HepG2 (cell line): Measurements from ENCODE around the gene SLC27A3. TPM values are rescaled to one million over a fixed set of nuclear protein-coding genes. Genes with fewer than 3 reads are reported as not detected.

Experiments
- CREM ChIP-seq, 2 experiments: sonication (generic) in 1 of 2; formaldehyde crosslinking in 1 of 2; IDR thresholded peaks; 2 replicates each; pipeline versions ENCODE4 v1.4.0 to v1.6.1; 2016 to 2020; ENCODE audit warnings: antibody characterized with exemption in 1 of 2, mild to moderate bottlenecking in 1 of 2, missing genetic modification reagents in 1 of 2
- FUBP1 ChIP-seq: sonication (generic); formaldehyde crosslinking; IDR thresholded peaks from 2 replicates; pipeline ENCODE4 v1.5.1; 2020; ENCODE audit warnings: missing genetic modification reagents, mild to moderate bottlenecking, borderline replicate concordance
- GFI1 ChIP-seq: sonication (generic); formaldehyde crosslinking; IDR thresholded peaks from 2 replicates; pipeline ENCODE4 v1.5.0; 2020; ENCODE audit warnings: missing genetic modification reagents, mild to moderate bottlenecking, borderline replicate concordance
- HNRNPK ChIP-seq: fragments of 200-400 bp; formaldehyde crosslinking; IDR thresholded peaks from 2 replicates; pipeline ENCODE4 v1.6.1; 2018; ENCODE audit warnings: low read length, low read depth, moderate library complexity, mild to moderate bottlenecking; ENCODE audit not compliant: poor library complexity, severe bottlenecking
- NFE2 ChIP-seq: sonication (generic); formaldehyde crosslinking; IDR thresholded peaks from 2 replicates; pipeline ENCODE4 v1.4.0; 2020; ENCODE audit warnings: missing genetic modification reagents
- RBFOX2 ChIP-seq: fragments of 200-400 bp; formaldehyde crosslinking; IDR thresholded peaks from 2 replicates; pipeline ENCODE4 v1.6.1; 2017; ENCODE audit warnings: low read depth, mild to moderate bottlenecking, low read length
- RFX5 ChIP-seq: IDR thresholded peaks from 2 replicates; pipeline ENCODE4 v1.6.1; 2011; ENCODE audit warnings: low read depth, low read length, improper control_type of control experiment
- RXRA ChIP-seq: sonication (generic); formaldehyde crosslinking; IDR thresholded peaks from 2 replicates; pipeline ENCODE4 v1.5.1; 2020; ENCODE audit warnings: missing genetic modification reagents
- SMAD1 ChIP-seq: sonication (generic); formaldehyde crosslinking; IDR thresholded peaks from 2 replicates; pipeline ENCODE4 v1.4.0; 2020; ENCODE audit warnings: missing genetic modification reagents, low read depth, mild to moderate bottlenecking, borderline replicate concordance
- SRF ChIP-seq: IDR thresholded peaks from 2 replicates; pipeline ENCODE4 v1.6.1; 2011; ENCODE audit warnings: mild to moderate bottlenecking, low read depth, low read length, moderate library complexity
- TAF15 ChIP-seq: fragments of 200-400 bp; formaldehyde crosslinking; IDR thresholded peaks from one replicate; pipeline ENCODE4 v1.6.1; 2018; ENCODE audit warnings: mild to moderate bottlenecking, low read depth, low read length; ENCODE audit not compliant: poor library complexity, severe bottlenecking
- ZFX ChIP-seq: sonication (generic); formaldehyde crosslinking; IDR thresholded peaks from 2 replicates; pipeline ENCODE4 v1.4.0; 2020; ENCODE audit warnings: mild to moderate bottlenecking, low read depth, missing genetic modification reagents, moderate library complexity
- ZNF552 ChIP-seq: sonication (generic); formaldehyde crosslinking; IDR thresholded peaks from 2 replicates; pipeline ENCODE4 v1.9.0; 2022; ENCODE audit warnings: missing genetic modification reagents, mild to moderate bottlenecking, borderline replicate concordance
- ZNF572 ChIP-seq: sonication (generic); formaldehyde crosslinking; IDR thresholded peaks from 2 replicates; pipeline ENCODE4 v1.5.1; 2020; ENCODE audit warnings: mild to moderate bottlenecking, missing genetic modification reagents
- polyA plus RNA-seq, 8 experiments: library from polyadenylated mRNA; depleted of rRNA in 3 of 8; stranded (reverse) in 7 of 8; unstranded in 1 of 8; fragments of >200 nt; fragmentation: Illumina TruSeq in 4 of 8; extraction: Trizol in 4 of 8; gene quantifications; 2 replicates each; pipeline versions ENCODE4 v1.2.1 to v1.2.3, GENCODE V29; 2011 to 2016; ENCODE audit warnings: low read depth in 4 of 8, missing spikeins in 1 of 8, mixed read lengths in 1 of 8; ENCODE audit not compliant: insufficient read depth in 1 of 8
- total RNA-seq, 5 experiments: library from RNA; depleted of rRNA; stranded (reverse); fragments of >200 nt; fragmentation: Illumina TruSeq; extraction: Trizol; gene quantifications; 2 replicates each; pipeline ENCODE4 v1.2.3, GENCODE V29; 2016; ENCODE audit warnings: low read depth in 1 of 5
- TF ChIP-seq, protein P1 (sequence below), 2 experiments: sonication (generic) in 1 of 2; formaldehyde crosslinking in 1 of 2; IDR thresholded peaks; 2 replicates each; pipeline versions ENCODE4 v1.4.0 to v1.6.1; 2018 to 2020; ENCODE audit warnings: missing genetic modification reagents in 2 of 2, borderline replicate concordance in 1 of 2, low read depth in 1 of 2, mild to moderate bottlenecking in 1 of 2, missing biosample characterization in 1 of 2
- TF ChIP-seq, protein P2 (sequence below): sonication (generic); formaldehyde crosslinking; IDR thresholded peaks from 2 replicates; pipeline ENCODE4 v1.4.0; 2020; ENCODE audit warnings: missing genetic modification reagents, borderline replicate concordance
- TF ChIP-seq, protein P3 (sequence below): sonication (generic); formaldehyde crosslinking; IDR thresholded peaks from 2 replicates; pipeline ENCODE4 v1.8.0; 2022; ENCODE audit warnings: missing genetic modification reagents, mild to moderate bottlenecking, inconsistent platforms, borderline replicate concordance

The SLC27A3 gene
- total and polyA plus RNA-seq, 2 of the 13 experiments (the other 11 are each of a cell fraction or from before 2014, with no cell fraction given) = 4.3 to 10.3 TPM

GRCh38 chr1:153727463-153728304 is 47.5 kb upstream of the SLC27A3 start, which contains the start of gene INTS3 (continued):
- TF ChIP-seq SRF (no peak), RBFOX2 (peak; percentile 81), RFX5 (peak; percentile 73), FUBP1 (CRISPR knock-in tag) (no peak), NFE2 (no peak), ZFX (CRISPR knock-in tag) (0 out of 2 replicates have a peak, but pooled peaks have one; percentile 35), TAF15 (no peak), GFI1 (CRISPR knock-in tag) (peak; percentile 26; the same call in 1 of the 2 replicates), CREM (IDR thresholded peaks at IDR 0.05) (peak; percentile 71; the same call in 1 of the 2 replicates), CREM (CRISPR knock-in tag; IDR thresholded peaks at IDR 0.05) (no peak), SMAD1 (CRISPR knock-in tag) (0 out of 2 replicates have a peak, but pooled peaks have one; percentile 63), ZNF572 (CRISPR knock-in tag) (peak; percentile 80; the same call in 1 of the 2 replicates), ZNF552 (CRISPR knock-in tag) (no peak), HNRNPK (peak; percentile 56), RXRA (CRISPR knock-in tag) (0 out of 2 replicates have a peak, but pooled peaks have one; percentile 40)
- TF ChIP-seq, protein P1, sequence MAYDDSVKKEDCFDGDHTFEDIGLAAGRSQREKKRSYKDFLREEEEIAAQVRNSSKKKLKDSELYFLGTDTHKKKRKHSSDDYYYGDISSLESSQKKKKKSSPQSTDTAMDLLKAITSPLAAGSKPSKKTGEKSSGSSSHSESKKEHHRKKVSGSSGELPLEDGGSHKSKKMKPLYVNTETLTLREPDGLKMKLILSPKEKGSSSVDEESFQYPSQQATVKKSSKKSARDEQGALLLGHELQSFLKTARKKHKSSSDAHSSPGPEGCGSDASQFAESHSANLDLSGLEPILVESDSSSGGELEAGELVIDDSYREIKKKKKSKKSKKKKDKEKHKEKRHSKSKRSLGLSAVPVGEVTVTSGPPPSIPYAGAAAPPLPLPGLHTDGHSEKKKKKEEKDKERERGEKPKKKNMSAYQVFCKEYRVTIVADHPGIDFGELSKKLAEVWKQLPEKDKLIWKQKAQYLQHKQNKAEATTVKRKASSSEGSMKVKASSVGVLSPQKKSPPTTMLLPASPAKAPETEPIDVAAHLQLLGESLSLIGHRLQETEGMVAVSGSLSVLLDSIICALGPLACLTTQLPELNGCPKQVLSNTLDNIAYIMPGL (CRISPR knock-in tag; IDR thresholded peaks at IDR 0.05; ENCODE audit: borderline replicate concordance in 1 of 2, low read depth in 1 of 2) = peak; percentile 38 to 56; a peak in 3 of 4 replicates
- TF ChIP-seq, protein P2, sequence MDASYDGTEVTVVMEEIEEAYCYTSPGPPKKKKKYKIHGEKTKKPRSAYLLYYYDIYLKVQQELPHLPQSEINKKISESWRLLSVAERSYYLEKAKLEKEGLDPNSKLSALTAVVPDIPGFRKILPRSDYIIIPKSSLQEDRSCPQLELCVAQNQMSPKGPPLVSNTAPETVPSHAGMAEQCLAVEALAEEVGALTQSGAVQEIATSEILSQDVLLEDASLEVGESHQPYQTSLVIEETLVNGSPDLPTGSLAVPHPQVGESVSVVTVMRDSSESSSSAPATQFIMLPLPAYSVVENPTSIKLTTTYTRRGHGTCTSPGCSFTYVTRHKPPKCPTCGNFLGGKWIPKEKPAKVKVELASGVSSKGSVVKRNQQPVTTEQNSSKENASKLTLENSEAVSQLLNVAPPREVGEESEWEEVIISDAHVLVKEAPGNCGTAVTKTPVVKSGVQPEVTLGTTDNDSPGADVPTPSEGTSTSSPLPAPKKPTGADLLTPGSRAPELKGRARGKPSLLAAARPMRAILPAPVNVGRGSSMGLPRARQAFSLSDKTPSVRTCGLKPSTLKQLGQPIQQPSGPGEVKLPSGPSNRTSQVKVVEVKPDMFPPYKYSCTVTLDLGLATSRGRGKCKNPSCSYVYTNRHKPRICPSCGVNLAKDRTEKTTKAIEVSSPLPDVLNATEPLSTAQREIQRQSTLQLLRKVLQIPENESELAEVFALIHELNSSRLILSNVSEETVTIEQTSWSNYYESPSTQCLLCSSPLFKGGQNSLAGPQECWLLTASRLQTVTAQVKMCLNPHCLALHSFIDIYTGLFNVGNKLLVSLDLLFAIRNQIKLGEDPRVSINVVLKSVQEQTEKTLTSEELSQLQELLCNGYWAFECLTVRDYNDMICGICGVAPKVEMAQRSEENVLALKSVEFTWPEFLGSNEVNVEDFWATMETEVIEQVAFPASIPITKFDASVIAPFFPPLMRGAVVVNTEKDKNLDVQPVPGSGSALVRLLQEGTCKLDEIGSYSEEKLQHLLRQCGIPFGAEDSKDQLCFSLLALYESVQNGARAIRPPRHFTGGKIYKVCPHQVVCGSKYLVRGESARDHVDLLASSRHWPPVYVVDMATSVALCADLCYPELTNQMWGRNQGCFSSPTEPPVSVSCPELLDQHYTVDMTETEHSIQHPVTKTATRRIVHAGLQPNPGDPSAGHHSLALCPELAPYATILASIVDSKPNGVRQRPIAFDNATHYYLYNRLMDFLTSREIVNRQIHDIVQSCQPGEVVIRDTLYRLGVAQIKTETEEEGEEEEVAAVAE (CRISPR knock-in tag) = peak; percentile 89
- TF ChIP-seq, protein P3, sequence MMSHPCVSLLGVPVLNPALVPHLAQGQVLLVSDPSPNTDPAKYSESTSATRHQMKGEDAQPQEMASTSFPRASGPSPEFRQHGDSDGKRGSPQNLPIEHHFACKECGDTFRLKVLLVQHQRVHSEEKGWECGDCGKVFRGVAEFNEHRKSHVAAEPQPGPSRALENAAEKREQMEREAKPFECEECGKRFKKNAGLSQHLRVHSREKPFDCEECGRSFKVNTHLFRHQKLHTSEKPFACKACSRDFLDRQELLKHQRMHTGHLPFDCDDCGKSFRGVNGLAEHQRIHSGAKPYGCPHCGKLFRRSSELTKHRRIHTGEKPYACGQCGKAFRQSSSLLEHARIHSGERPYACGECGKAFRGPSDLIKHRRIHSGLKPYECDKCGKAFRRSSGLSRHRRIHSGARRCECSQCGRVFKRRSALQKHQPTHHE (CRISPR knock-in tag) = no peak
